Measurements from ENCODE around the gene TMX4. TPM values are rescaled to one million over a fixed set of nuclear protein-coding genes. Genes with fewer than 3 reads are reported as not detected.

TMX4 gene
- total RNA-seq, 1 experiment from 2014 or later = 12.3 TPM

GRCh38 chr20:7939663-7940062, 79.9 kb downstream of the TMX4 start:
- CTCF ChIA-PET = no interaction called here
- no peak overlapping the region for H3K9ac ChIP-seq (ENCODE audit: low read length)
- POLR2A ChIA-PET (ENCODE audit: unreplicated experiment) = no interaction called here
- TF ChIP-seq EZH2phosphoT487 (IDR thresholded peaks at IDR 0.05; ENCODE audit: borderline replicate concordance, low read length) (no peak), EZH2 (IDR thresholded peaks at IDR 0.05; ENCODE audit: low read length, unreplicated experiment) (no peak)
- TF ChIP-seq, protein P1, sequence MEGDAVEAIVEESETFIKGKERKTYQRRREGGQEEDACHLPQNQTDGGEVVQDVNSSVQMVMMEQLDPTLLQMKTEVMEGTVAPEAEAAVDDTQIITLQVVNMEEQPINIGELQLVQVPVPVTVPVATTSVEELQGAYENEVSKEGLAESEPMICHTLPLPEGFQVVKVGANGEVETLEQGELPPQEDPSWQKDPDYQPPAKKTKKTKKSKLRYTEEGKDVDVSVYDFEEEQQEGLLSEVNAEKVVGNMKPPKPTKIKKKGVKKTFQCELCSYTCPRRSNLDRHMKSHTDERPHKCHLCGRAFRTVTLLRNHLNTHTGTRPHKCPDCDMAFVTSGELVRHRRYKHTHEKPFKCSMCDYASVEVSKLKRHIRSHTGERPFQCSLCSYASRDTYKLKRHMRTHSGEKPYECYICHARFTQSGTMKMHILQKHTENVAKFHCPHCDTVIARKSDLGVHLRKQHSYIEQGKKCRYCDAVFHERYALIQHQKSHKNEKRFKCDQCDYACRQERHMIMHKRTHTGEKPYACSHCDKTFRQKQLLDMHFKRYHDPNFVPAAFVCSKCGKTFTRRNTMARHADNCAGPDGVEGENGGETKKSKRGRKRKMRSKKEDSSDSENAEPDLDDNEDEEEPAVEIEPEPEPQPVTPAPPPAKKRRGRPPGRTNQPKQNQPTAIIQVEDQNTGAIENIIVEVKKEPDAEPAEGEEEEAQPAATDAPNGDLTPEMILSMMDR (conservative IDR thresholded peaks at IDR 0.05; ENCODE audit: low read depth, low read length) = no peak
- H3K79me2 ChIP-seq (ENCODE audit: low read length) = no peaks in the 10 kb centered on the region
- DNase-seq = no peak
- no peaks in the 10 kb centered on the region for H3K9me2 ChIP-seq (replicated peaks; ENCODE audit: low read length)
- no peak overlapping the region for H2AFZ ChIP-seq (ENCODE audit: low read length)
- peaks cover 7% of the 10 kb centered on the region for H3K4me1 ChIP-seq (ENCODE audit: insufficient read depth, low read length)
- H3F3A ChIP-seq (ENCODE audit: low read length, unreplicated experiment) = no peaks in the 10 kb centered on the region
- intact Hi-C loops (cut with micrococcal nuclease) = loop anchor here (5.0 kb wide), 1 partner anchor 103 kb away; no protein-coding TSS in a partner anchor
- ATAC-seq = no peak
- H3K27ac ChIP-seq (ENCODE audit: low read length) = no peak overlapping the region
- H3K36me3 ChIP-seq (ENCODE audit: low read depth, low read length) = no peaks in the 10 kb centered on the region
- H3K27me3 ChIP-seq (ENCODE audit: low read length) = peaks cover 11% of the 10 kb centered on the region; the same call in 1 of the 2 replicates
- H4K20me1 ChIP-seq (ENCODE audit: low read length) = no peaks in the 10 kb centered on the region
- H3K9me3 ChIP-seq (ENCODE audit: low read length) = no peaks in the 10 kb centered on the region
- no peak overlapping the region for H3K4me2 ChIP-seq (ENCODE audit: low read length)
- BruUV-seq (replicated peaks) = no TSS peak
- no peak overlapping the region for H3K4me3 ChIP-seq (ENCODE audit: low read length)

DNA sequence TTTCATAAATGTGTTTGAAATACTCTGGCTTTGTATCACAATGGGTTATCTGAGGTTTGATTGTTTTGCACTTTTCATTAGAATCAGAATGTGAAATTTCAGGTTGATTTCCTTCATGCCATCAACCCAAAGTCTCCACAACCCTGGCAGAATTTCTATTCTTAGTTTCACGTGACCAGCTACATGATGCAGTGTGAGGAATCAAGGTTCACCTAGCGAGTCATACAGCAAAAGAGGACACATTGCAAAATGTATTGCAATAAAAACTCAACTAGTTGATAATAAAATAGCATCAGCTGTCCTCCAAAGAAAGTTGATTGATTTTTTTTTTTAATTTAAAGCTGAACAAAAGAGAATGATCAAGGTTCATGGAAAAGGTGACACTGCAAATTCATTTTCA, 81.5 kb downstream of the TMX4 start:
- Histone ChIP-seq H4K20me1 (ENCODE audit: low read length) (no peaks in the 10 kb centered on the region), H3K9ac (ENCODE audit: low read length) (no peak overlapping the region), H3F3A (ENCODE audit: low read length, unreplicated experiment) (no peaks in the 10 kb centered on the region), H3K36me3 (ENCODE audit: low read depth, low read length) (no peaks in the 10 kb centered on the region), H3K27me3 (ENCODE audit: low read length) (peaks cover 3% of the 10 kb centered on the region; the same call in 1 of the 2 replicates), H3K9me3 (ENCODE audit: low read length) (no peaks in the 10 kb centered on the region), H3K27ac (ENCODE audit: low read length) (no peak overlapping the region), H3K4me3 (ENCODE audit: low read length) (no peak overlapping the region), H3K79me2 (ENCODE audit: low read length) (no peaks in the 10 kb centered on the region), H3K4me1 (ENCODE audit: insufficient read depth, low read length) (peaks cover 7% of the 10 kb centered on the region), H2AFZ (ENCODE audit: low read length) (no peak overlapping the region), H3K9me2 (replicated peaks; ENCODE audit: low read length) (no peaks in the 10 kb centered on the region), H3K4me2 (ENCODE audit: low read length) (no peak overlapping the region)
- CTCF ChIA-PET = interaction anchor here (0.5 to 2.5 kb wide), 3 partner anchors 50 to 821 kb away, joined by 4 to 46 read pairs (median 8); no protein-coding TSS in a partner anchor
- no TSS peak for BruUV-seq (replicated peaks)
- no peak for TF ChIP-seq EZH2 (IDR thresholded peaks at IDR 0.05; ENCODE audit: low read length, unreplicated experiment)
- no peak for TF ChIP-seq EZH2phosphoT487 (IDR thresholded peaks at IDR 0.05; ENCODE audit: borderline replicate concordance, low read length)
- TF ChIP-seq, protein P1 (conservative IDR thresholded peaks at IDR 0.05; ENCODE audit: low read depth, low read length) = no peak
- no peak for ATAC-seq
- POLR2A ChIA-PET (ENCODE audit: unreplicated experiment) = no interaction called here
- no peak for DNase-seq
- intact Hi-C loops (cut with micrococcal nuclease) = loop anchor here (5.0 kb wide), 1 partner anchor 104 kb away; no protein-coding TSS in a partner anchor

DNA sequence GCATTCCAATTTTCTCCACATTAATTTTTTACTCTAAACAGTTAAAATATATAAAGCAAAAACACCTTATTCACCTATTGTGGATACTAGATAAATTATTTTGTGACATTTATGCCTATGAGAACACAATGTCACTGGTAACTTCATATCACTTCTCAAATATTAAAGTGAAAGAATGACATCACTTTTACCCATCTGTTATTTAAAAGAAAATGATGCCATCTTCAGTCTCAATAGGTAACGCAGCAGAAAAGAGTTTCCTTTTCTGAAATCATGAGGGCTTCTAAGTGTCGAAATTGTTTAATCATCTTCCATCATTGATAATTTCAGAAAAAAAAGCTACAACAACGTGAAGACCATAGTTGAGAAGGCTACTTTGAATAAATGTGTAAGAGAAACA, 82.2 kb downstream of the TMX4 start:
- Histone ChIP-seq H3K4me2 (ENCODE audit: low read length) (no peak overlapping the region), H2AFZ (ENCODE audit: low read length) (no peak overlapping the region), H3K9me2 (replicated peaks; ENCODE audit: low read length) (no peaks in the 10 kb centered on the region), H3K79me2 (ENCODE audit: low read length) (no peaks in the 10 kb centered on the region), H3F3A (ENCODE audit: low read length, unreplicated experiment) (no peaks in the 10 kb centered on the region), H3K9me3 (ENCODE audit: low read length) (no peaks in the 10 kb centered on the region), H3K4me1 (ENCODE audit: insufficient read depth, low read length) (peaks cover 7% of the 10 kb centered on the region), H4K20me1 (ENCODE audit: low read length) (no peaks in the 10 kb centered on the region), H3K36me3 (ENCODE audit: low read depth, low read length) (no peaks in the 10 kb centered on the region), H3K27me3 (ENCODE audit: low read length) (peaks cover 3% of the 10 kb centered on the region; the same call in 1 of the 2 replicates), H3K9ac (ENCODE audit: low read length) (no peak overlapping the region), H3K27ac (ENCODE audit: low read length) (no peak overlapping the region), H3K4me3 (ENCODE audit: low read length) (no peak overlapping the region)
- CTCF ChIA-PET = interaction anchor here (0.5 to 2.5 kb wide), 5 partner anchors 43 to 822 kb away, joined by 4 to 46 read pairs (median 8); no protein-coding TSS in a partner anchor
- intact Hi-C loops (cut with micrococcal nuclease) = loop anchor here (5.0 kb wide), 1 partner anchor 105 kb away; no protein-coding TSS in a partner anchor
- DNase-seq (no peak), ATAC-seq (no peak)
- POLR2A ChIA-PET (ENCODE audit: unreplicated experiment) = no interaction called here
- TF ChIP-seq, protein P1 (conservative IDR thresholded peaks at IDR 0.05; ENCODE audit: low read depth, low read length) = no peak
- TF ChIP-seq EZH2 (IDR thresholded peaks at IDR 0.05; ENCODE audit: low read length, unreplicated experiment) (no peak), EZH2phosphoT487 (IDR thresholded peaks at IDR 0.05; ENCODE audit: borderline replicate concordance, low read length) (no peak)
- BruUV-seq (replicated peaks) = no TSS peak

Measured in PC-3 (cell line).